Testis (tissue), 3 donors: ENCODE results near the gene MAML3. TPM values are rescaled to one million over a fixed set of nuclear protein-coding genes. Genes with fewer than 3 reads are reported as not detected.
A peak's percentile ranks its signal among the peaks of the same experiment; 100 is the strongest.

Experiments
- DNase-seq: peaks from one replicate; pipeline ENCODE4 v3.0.0-alpha.2; 2019
- H3K27ac ChIP-seq, 2 donors: fragments of 200-600 bp; sonication (generic); one replicate each; pipeline ENCODE4 v1.5.1; 2019
- H3K27me3 ChIP-seq: fragments of 200-600 bp; sonication (generic); one replicate; pipeline ENCODE4 v1.5.1; 2019
- H3K36me3 ChIP-seq: fragments of 200-600 bp; sonication (generic); one replicate; pipeline ENCODE4 v1.5.1; 2017; ENCODE audit warnings: low read depth; ENCODE audit errors: missing control alignments
- H3K4me1 ChIP-seq: fragments of 200-600 bp; sonication (generic); one replicate; pipeline ENCODE4 v1.5.1; 2019
- H3K4me3 ChIP-seq, 2 donors: fragments of 200-600 bp; sonication (generic); one replicate each; pipeline ENCODE4 v1.5.1; 2017 to 2019
- H3K9me3 ChIP-seq: fragments of 200-600 bp; sonication (generic); one replicate; pipeline ENCODE4 v1.5.1; 2017
- CTCF ChIP-seq, 3 experiments: fragments of 450-650 bp in 2 of 3; fragments of 200-600 bp in 1 of 3; sonication (generic) in 1 of 3; IDR thresholded peaks; one replicate each; pipeline ENCODE4 v1.5.1; 2016 to 2019; ENCODE audit warnings: antibody characterized with exemption in 3 of 3, mild to moderate bottlenecking in 2 of 3, moderate library complexity in 1 of 3
- POLR2A ChIP-seq: fragments of 450-650 bp; IDR thresholded peaks from one replicate; pipeline ENCODE4 v1.6.1; 2017; ENCODE audit warnings: antibody characterized with exemption, mild to moderate bottlenecking, moderate library complexity
- WGBS, 2 donors: methylation state at CpG; one replicate each; pipeline ENCODE4 v1.1.5; 2018; 5-methylcytosine and 5-hydroxymethylcytosine counted together
- intact Hi-C: fragments of 100-400 bp; cut with DNase I; formaldehyde crosslinking; loops from one replicate; pipeline ENCODE4 v1.15.1; 2023; ENCODE audit warnings: low total_unique reads
- polyA plus RNA-seq: library from polyadenylated mRNA; stranded (reverse); fragments of 350-450 nt; fragmentation: Illumina TruSeq; extraction: RNeasy Lipid Tissue Mini Kit (QIAGEN cat#74804); gene quantifications from one replicate; pipeline ENCODE4 v1.2.3, GENCODE V29; 2014; ENCODE audit warnings: low read depth, low replicate concordance; ENCODE audit not compliant: insufficient read depth
- total RNA-seq, 2 donors: library from RNA; depleted of rRNA; stranded (reverse); fragments of >200 nt; gene quantifications; one replicate each; pipeline ENCODE4 v1.2.3, GENCODE V29; 2016

MAML3 gene
- total and polyA plus RNA-seq, 3 donors from 2014 or later: 7.6 to 21.2 (median 18.8) TPM

- Histone ChIP-seq H3K4me1 (peaks cover 21% of the 10 kb centered on the region), H3K27me3 (no peaks in the 10 kb centered on the region), H3K4me3 (no peak overlapping the region), H3K9me3 (no peaks in the 10 kb centered on the region), H3K36me3 (no peaks in the 10 kb centered on the region), H3K27ac (peak overlapping the region; percentile 74 to 76)
- intact Hi-C loops: loop anchor here (10.0 kb wide), 1 partner anchor 61 kb away; no protein-coding TSS in a partner anchor
- peak; percentile 59 for DNase-seq
- TF ChIP-seq POLR2A: no peak
- no peak for TF ChIP-seq CTCF (IDR thresholded peaks at IDR 0.05)
- 6 to 41% methylated on average over 1 of the region's 1 CpG for WGBS, 2 donors
Measured at GRCh38 chr4:139975830-139976272, 178.1 kb downstream of the MAML3 start.

DNA sequence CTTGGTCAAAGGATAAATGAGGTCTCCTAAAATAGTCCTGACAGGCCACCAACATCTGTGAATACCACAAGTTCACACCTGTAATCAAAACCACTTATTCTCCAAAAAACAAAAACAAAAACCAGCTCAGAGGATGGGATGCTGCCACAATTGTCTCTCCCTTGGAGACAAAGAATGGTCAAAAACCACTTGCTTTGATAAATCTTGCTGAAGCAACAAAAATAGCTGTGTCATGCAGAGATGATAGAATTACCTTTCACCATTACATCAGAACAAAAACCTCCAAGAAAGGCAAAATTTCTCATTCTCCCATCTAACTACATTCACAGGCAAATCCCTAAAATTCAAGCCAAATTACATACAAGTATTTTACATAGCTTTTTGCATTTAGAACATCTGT is 180.4 kb downstream of the MAML3 start:
- no peaks in the 10 kb centered on the region for H3K36me3 ChIP-seq
- H3K27me3 ChIP-seq: no peaks in the 10 kb centered on the region
- intact Hi-C loops: loop anchor here (10.0 kb wide), 1 partner anchor 59 kb away; no protein-coding TSS in a partner anchor
- H3K4me3 ChIP-seq: no peak overlapping the region
- TF ChIP-seq POLR2A (no peak), CTCF (IDR thresholded peaks at IDR 0.05) (no peak)
- peaks cover 21% of the 10 kb centered on the region for H3K4me1 ChIP-seq
- H3K9me3 ChIP-seq: no peaks in the 10 kb centered on the region
- H3K27ac ChIP-seq: no peak overlapping the region
- no peak for DNase-seq

- Histone ChIP-seq H3K27ac (no peak overlapping the region), H3K27me3 (no peaks in the 10 kb centered on the region), H3K9me3 (no peaks in the 10 kb centered on the region), H3K4me1 (peaks cover 21% of the 10 kb centered on the region), H3K36me3 (no peaks in the 10 kb centered on the region), H3K4me3 (no peak overlapping the region)
- whole genome bisulfite sequencing, 2 donors: 49 to 76% methylated on average over 3 of the region's 3 CpGs
- TF ChIP-seq CTCF (IDR thresholded peaks at IDR 0.05): no peak
- no peak for DNase-seq
- intact Hi-C loops: loop anchor here (10.0 kb wide), 1 partner anchor 58 kb away; no protein-coding TSS in a partner anchor
Measured at GRCh38 chr4:139973015-139973414, 181.0 kb downstream of the MAML3 start.

DNA sequence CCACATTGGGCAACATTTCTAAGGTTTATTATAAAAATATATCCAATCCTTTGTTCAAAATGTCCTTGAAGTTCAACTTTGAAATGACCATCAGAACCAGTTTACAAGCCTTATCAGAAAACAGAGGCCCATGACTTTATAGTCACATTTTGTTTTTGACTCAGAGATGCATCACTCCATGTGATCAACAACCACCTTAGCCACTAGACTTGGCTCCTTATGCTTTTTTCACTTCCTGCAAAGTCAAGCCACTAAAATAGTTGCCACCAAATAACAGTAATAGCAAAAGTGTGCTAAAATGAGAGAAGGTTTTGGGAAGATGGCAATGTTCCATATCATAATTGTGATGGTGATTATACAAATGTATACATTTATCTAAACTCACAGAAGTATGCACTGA is 181.7 kb downstream of the MAML3 start:
- no peak for TF ChIP-seq POLR2A
- no peak for TF ChIP-seq CTCF (IDR thresholded peaks at IDR 0.05)
- no peaks in the 10 kb centered on the region for H3K9me3 ChIP-seq
- H3K4me1 ChIP-seq: peaks cover 20% of the 10 kb centered on the region
- H3K27ac ChIP-seq: no peak overlapping the region
- DNase-seq: no peak
- H3K27me3 ChIP-seq: no peaks in the 10 kb centered on the region
- intact Hi-C loops: loop anchor here (10.0 kb wide), 1 partner anchor 58 kb away; no protein-coding TSS in a partner anchor
- H3K4me3 ChIP-seq: no peak overlapping the region
- no peaks in the 10 kb centered on the region for H3K36me3 ChIP-seq

DNA sequence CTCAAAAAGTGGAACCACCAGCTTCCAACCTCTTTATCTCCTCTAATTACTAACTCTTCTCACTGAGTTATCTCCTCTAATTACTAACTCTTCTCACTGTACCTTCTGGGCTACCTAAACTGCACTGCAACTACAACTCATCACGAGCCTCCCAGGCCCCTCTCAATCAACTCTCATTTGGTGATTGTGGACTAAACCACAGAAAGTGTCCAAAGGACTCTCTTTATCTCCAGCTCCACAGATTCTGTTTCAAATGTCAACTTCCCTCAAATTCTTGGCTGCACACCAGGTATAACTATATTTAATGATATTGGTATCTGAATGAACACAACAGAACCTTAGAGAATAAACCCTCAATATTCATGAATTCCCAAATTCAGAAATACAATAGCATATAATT is 182.9 kb downstream of the MAML3 start:
- Histone ChIP-seq H3K27me3 (no peaks in the 10 kb centered on the region), H3K27ac (no peak overlapping the region), H3K36me3 (no peaks in the 10 kb centered on the region), H3K4me1 (peaks cover 8% of the 10 kb centered on the region), H3K9me3 (no peaks in the 10 kb centered on the region), H3K4me3 (no peak overlapping the region)
- no peak for TF ChIP-seq CTCF (IDR thresholded peaks at IDR 0.05)
- TF ChIP-seq POLR2A: no peak
- intact Hi-C loops: loop anchor here (10.0 kb wide), 1 partner anchor 56 kb away; no protein-coding TSS in a partner anchor
- no peak for DNase-seq
- WGBS, 2 donors: 46 to 62% methylated on average over 1 of the region's 1 CpG
